ENCODE data around the gene SNX10.

The SNX10 gene

DNA sequence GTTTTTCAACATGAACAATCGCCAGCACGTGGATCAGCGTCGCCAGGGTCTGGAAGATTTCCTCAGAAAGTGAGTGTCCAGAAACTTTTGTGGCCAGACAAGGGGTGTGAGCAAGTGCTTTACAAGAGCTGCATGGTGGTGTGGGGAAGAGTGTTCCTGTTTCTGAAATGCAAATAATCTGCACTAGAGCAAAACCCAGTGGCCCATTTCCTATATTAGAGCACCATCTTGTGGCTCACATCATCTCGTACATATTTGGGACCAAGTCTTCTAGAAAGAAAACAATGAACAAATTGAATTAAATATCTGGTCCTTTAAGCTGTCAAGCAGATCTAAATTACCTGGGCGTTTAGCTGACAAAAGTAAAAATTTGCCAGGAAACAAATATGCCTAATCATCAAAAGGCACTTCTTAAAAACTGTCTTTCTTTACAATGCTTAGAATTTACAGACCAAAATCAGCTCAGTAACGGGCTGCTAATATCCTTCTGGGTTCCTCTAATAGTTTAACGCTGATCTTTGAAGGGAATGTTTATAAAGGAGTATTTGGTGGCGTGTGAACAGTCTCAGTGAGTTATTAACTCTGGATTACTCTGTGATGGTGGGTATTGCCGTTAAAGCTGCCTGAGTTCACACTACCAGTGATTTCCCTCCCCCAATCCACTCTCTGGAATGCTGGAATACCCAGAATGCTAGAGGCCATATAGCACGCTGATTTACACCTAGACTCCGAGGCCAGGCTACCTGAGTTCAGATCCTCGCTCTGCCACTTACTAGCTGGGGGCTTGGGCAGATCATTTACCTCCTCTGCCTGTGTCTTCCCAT lies 73.6 kb downstream of the SNX10 start:
- in situ Hi-C loops (cut with HindIII; ENCODE audit: low sequenced_read_pairs) = no loop called here

DNA sequence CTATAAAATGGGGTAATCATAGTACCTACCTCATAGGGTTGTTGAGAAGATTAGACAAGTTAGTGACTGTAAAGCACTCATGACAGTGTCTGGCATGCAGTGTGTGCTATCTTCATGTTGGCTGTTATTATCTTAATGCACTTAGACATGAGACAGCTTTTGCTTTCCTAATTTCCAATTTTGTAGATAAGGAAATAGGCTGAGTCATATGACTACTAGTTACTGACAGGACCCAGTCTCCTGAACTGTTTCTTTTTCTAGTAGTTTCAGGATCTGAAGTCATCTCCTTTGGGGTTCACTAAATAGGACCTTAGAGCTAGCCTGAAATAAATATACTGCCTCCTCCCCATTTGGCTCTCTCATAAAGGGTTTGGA lies 74.2 kb downstream of the SNX10 start:
- in situ Hi-C loops (cut with HindIII; ENCODE audit: low sequenced_read_pairs) = no loop called here

DNA sequence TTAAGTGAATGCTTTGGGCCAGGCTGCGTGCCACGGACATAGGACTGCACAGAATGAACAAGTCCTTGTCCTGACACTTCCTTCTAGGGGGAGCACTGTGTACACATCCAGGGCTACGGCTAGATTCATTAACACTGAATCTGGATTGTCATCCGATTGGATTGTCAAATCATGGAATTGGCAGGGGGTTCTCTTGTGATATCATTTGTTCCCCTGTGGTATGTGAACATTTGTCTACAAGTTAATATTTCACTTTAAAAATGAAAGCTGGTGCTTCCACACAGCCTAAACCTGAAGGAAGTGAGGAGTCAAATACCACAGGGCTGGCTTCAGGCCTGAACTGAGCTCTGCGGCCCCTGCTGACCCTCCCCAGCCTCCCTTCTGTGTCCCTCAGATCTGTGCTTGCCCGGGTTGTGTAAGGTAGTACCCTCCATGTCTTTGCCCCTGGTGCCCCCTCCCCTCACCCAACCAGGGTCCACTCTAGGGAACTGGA lies 75.6 kb downstream of the SNX10 start:
- in situ Hi-C loops (cut with HindIII; ENCODE audit: low sequenced_read_pairs) = no loop called here

DNA sequence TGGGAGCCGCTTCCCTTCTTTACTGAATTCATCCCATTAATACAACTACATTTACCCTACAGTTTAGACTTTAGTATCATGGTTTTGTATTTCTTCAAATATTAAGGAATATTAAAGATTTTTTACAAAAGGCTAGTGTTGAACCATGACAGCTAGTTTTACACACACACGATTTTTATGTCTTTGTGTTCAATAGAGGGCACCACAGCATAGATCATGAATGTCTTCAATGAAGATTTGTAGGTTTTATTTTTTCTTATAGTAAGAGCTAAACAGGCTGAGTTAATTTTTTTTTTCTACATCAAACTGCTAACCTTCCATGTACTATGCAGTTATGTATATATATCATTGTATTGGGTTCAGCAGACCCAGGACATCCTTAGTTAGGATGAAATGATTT lies 76.9 kb downstream of the SNX10 start:
- in situ Hi-C loops (cut with HindIII; ENCODE audit: low sequenced_read_pairs) = no loop called here

DNA sequence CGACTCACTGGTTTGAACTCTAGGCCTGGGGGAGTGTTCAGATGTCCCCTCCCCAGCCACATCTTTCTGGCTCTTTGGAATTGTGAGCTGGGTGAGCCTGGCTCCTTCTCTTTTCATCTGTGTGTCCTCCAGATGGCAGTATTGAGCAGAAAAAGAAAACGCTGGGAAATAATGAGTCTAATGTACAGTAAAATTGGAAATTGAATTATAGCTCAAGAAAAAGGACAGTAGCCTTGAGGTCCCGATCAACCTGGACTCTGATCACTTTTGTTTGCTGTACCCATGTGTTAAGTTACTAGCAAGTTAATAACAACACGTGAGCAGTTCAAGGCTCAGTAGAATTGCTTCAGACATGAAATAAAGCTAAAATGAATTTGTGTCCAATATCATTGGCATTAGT lies 77.9 kb downstream of the SNX10 start:
- in situ Hi-C loops (cut with HindIII; ENCODE audit: low sequenced_read_pairs) = no loop called here

DNA sequence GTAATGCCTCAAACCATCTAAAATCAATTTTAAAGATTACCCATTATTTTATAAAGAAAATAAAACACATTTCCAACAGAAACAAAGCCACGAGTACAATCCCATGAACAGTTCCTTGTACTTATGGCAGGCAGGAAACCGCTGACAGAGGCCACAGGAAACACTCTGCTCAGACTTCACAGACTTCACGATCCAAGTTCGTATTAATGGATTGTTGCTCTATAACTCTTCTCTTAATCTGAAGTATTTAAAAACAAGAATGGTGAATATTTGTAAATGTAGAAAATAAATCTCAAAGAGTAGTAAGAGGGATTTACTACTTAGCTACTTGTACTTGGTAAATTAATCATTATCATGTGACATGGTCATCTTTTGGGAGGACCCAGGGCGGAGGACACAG lies 78.3 kb downstream of the SNX10 start:
- in situ Hi-C loops (cut with HindIII; ENCODE audit: low sequenced_read_pairs) = loop anchor here (10.0 kb wide), 1 partner anchor 305 kb away; no protein-coding TSS in a partner anchor

DNA sequence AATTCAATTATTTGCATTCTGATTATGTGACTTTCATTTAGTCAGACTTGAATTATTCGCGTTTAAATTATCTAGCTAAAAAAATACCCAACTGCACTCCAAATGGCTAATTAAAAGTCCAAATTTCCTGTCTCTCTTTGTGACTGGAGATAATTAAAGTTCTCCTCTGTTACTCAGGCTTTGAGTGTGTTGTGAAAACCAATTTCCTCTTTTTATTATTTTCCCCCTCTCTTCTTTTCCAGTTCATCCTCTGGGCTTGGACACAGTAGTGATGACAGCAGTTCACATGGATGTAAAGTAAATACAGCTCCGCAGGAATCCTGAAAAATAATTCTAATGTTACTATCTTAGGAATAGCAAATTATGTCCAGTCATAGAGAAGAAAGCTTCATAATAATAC lies 80.6 kb downstream of the SNX10 start:
- in situ Hi-C loops (cut with HindIII; ENCODE audit: low sequenced_read_pairs) = loop anchor here (10.0 kb wide), 1 partner anchor 303 kb away; no protein-coding TSS in a partner anchor

DNA sequence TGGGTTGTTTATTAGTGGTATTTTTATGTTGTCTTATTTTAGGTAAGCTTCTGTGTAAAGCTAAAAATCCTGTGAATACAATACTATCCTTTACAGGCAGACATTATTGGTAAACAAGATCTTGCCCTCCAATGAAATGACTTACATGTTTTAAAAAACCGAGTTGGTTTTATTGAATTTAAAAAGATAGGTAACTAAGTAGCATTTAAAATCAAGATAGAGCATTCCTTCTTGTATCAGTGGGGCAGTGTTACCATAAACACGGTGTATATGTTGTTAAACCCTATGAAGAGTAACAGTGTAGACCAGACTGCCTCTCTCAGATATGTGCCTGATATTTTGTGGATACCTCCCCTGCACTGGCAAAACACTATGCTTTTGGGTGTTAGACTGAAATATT lies 81.0 kb downstream of the SNX10 start:
- in situ Hi-C loops (cut with HindIII; ENCODE audit: low sequenced_read_pairs) = loop anchor here (10.0 kb wide), 1 partner anchor 302 kb away; no protein-coding TSS in a partner anchor

DNA sequence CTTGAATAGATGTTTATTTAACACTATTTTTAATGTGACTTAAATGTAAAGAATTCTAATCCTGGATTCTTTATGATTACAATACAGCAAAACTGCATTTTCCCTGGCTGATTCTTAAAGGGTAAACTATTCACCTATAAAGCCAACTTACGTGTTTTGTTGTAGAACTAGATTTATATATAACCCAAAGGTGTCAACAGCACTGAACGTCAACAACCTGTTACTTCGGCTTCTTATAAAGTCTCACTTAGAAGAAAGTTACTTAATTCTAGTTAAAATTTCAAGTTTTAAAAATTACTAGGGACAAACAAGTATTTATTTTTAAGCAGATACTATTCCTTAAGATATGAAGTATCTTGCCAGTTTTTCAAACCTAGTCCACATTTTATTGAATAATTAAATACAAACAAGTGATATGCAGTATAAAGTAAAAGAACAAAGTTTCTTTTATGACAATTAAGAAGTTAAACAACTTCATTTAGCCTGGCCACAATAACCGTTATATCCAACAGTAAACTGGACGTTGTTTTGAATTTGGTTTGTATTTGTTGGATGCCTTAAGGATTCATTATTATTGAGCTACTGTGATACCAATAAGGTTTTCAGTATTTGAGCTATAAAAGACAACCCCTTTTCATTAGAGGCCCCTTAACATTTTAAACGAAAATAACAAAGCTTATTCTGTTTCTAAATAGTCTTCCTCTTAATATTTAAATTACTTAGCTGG lies 83.1 kb downstream of the SNX10 start:
- in situ Hi-C loops (cut with HindIII; ENCODE audit: low sequenced_read_pairs) = loop anchor here (10.0 kb wide), 1 partner anchor 300 kb away; no protein-coding TSS in a partner anchor

DNA sequence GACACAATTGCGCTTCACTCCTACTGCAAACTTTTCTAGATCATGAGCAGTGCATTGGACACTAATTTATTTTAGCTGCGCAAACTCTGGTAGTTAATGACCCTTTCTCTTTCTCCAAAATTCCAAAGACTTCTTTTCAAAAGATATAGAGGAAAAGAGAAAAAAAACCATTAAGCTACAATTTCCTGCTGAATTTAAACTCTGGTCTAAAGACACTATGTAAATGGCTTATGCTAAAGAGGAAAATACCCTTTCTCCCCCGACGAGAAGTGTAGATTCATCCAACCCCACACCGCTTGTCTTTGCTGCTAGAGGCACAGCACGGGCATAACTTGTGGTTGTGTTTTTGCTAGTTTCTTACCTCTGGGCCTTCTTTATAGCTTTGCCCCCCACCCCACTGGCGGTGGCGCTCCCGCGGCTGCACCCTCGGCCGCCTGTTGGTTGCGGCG lies 84.1 kb downstream of the SNX10 start:
- in situ Hi-C loops (cut with HindIII; ENCODE audit: low sequenced_read_pairs) = loop anchor here (10.0 kb wide), 1 partner anchor 299 kb away; no protein-coding TSS in a partner anchor

DNA sequence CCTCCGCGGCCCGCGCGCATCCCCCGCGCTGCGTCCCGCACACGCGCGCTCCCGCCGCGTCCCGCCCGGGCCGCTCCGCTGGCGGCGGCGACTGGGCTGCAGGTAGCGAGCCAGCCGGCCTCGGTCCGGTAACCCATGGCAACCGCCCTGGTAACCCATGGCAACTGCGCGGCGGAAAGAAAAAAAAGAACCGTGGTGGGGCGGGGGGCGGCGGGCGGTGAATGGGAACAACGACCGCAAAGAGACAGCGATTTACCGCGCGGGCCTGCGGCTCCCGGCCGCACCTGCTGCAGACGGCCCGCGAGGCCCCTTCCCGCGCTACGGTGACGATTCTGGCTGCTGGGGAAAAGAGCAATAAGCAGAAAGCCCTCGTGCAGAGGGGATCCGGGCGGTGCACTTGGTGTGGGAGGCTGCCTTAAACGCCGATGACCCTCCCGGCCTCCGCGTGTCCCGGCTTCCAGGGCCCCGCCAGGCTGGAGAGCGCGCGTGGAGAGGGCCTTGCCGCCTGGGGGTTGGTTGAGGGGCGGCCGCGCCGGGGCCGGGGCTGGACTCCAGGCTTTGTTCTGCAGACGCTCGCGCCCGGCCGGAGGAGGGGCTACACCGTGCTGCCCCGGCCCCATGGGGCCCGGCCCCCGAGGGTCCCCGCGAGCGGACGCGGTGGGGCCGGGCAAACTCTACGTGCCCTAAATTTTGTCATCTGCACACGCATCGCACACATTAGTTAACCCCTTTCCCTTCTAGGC lies 84.7 kb downstream of the SNX10 start:
- in situ Hi-C loops (cut with HindIII; ENCODE audit: low sequenced_read_pairs) = loop anchor here (10.0 kb wide), 1 partner anchor 298 kb away; no protein-coding TSS in a partner anchor

DNA sequence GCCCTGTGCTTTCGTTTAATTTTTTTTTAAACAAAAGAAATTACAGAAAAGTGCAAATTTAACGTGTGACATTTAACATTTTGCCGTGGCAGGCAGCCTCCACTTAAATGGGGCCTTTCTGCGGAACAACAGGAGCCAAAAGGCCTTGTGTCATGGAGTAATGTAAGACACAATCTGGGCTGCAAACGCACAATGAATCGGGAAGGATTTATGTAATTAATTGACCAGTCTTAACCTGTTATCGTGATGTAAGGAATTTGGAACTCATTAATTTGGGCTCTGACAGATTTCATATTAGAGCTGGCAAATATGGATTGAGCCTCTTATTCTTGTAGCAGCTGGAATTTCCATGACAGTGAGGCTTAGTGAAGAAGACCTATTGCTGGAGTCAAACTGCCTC lies 86.4 kb downstream of the SNX10 start:
- in situ Hi-C loops (cut with HindIII; ENCODE audit: low sequenced_read_pairs) = loop anchor here (10.0 kb wide), 1 partner anchor 297 kb away; no protein-coding TSS in a partner anchor

DNA sequence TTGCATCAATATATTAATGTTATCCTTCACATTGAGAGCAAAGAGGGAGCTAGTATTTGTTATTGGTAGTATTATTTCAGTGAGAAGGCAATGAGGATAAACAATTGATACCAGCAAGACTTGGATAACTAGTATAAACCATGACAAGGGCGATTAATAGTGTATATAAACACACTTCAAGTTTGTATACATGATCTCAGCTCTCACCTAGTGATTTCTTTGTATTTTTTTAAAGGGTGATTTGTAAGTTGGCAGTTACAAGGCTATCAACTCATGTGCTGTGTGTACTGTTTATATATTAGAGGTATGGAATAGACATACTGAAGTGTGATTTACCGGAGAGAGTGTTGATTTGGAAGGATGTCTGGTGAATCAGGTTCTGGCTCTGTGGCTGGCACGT lies 88.0 kb downstream of the SNX10 start:
- in situ Hi-C loops (cut with HindIII; ENCODE audit: low sequenced_read_pairs) = loop anchor here (10.0 kb wide), 1 partner anchor 295 kb away; no protein-coding TSS in a partner anchor

DNA sequence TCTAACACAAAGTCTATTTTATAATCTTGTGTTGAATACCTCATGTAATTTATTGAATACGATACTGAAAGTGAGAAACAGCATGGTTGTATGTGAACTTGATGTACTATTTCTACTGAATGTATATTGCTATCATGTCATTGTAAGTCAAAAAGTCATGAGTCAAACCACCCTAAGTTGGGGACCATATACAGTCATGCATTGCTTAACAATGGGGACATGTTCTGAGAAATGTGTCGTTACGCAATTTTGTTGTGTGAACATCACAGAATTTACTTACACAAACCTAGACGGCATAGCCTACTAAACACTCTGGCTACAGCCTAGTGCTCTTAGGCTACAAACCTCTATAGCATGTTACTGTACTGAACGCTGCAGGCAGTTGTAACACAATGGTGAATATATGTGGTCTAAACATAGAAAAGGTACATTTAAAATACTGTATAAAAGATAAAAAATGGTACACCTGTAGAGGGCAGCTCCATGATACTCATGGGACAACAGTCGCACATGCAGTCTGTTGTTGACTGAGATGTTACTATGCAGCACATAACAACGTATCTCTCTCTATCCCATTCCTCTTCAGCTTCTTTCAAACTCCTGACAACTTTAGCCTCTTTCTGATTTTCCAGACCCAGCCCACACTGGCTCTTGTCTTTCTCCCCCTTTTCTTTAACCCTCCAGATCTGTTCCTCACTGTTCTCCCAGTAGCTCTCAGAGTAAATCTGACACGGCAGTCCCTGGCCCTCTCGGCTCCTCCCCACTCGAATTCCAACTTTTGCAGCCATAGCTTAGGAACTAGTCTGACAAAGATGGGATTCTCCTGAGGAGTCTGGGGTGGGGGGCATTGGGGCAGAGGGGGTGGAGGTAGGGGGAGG lies 90.1 kb downstream of the SNX10 start:
- in situ Hi-C loops (cut with HindIII; ENCODE audit: low sequenced_read_pairs) = no loop called here

DNA sequence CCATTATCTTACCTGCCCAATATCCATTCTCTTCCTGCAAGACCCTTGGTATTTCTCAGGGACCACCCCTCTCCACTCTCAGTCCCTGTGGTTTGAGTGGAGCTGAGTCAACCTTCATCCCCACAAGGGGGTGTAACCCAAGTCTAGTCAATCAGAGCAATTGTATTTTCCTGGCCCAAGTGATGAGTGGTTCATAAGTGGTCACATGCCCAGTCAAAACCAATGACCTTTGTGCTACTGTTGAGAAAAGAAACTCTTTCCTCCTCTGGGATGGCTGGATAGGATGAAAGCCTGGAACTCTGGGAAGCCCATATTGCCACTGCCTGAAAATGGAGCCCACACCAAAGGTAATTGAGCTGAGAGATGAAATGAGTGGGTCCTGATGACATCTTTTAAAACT lies 93.6 kb downstream of the SNX10 start:
- in situ Hi-C loops (cut with HindIII; ENCODE audit: low sequenced_read_pairs) = no loop called here

DNA sequence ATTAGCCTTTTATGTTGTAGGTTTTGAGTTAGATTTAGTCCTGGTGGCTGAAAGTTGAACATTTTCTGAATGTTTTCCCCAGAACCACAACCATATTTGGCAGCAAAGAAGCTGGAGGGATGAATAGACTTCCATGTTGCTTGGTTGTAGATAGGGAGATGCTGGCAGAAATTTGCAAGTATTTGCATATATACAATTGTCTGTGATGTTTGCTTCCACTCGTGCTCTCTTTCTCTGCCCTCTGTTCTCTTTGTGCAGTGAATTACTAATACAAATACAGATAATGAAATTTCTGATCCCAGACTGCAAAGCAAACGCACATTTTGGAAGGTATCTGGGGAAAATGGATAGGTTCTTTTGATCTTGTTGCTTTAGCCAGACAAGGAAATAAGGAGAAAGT lies 96.1 kb downstream of the SNX10 start:
- in situ Hi-C loops (cut with HindIII; ENCODE audit: low sequenced_read_pairs) = no loop called here

DNA sequence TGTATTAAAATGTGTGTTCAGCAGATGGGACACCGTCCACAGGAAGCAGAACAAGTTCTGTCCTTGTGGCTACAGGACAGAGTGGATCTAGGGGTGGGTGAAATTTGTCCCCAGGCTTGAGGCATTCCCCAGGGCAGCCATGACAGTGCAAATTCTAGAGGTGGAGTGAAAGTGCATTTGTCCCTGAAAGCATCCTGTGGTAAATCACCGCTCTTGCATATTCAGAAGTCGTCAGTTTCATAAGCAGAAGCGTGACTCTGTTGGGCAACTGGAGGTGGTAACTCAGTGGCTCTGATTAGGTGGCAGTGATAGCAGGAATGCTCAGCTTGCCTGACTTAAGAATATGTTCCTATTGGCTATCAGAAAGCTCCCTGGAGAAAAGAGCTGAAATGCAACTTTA lies 96.6 kb downstream of the SNX10 start:
- in situ Hi-C loops (cut with HindIII; ENCODE audit: low sequenced_read_pairs) = no loop called here

DNA sequence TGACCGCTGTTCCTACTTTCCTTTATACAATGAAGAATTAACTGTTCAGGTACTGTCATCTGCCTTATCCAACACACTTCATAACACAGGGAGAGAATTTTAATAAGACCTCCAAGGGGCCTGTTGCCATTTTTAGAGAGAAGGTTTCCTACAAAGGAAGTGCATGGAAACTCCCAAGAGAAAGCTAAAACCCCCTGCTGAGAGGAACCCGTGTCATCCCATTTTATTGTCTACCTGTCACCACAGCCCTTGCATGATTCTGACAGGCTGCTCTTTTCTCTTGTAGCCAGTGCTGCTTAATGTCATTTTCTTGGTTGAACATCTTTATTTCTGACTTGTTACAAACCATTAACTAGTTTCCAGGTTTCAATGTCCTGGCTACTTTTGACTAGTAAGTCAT lies 98.4 kb downstream of the SNX10 start:
- in situ Hi-C loops (cut with HindIII; ENCODE audit: low sequenced_read_pairs) = no loop called here

DNA sequence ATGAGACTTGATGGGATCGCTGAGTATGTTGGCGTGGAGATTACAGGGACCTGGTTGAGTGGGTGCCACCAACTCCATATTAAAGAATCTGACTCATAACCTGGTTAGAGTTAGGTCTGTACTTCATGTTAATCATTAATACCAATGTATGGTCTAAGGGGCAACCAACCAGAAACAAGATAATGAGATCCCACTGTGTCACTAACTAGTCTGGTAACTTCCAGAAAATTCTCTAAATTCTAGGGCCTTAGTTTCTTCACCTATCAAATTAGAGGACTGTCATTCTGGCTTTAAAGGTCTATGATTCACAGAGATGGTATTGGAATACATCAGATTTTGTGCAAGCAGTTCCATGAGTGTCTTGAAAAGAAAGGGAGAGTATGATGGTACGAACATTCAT lies 102.2 kb downstream of the SNX10 start:
- in situ Hi-C loops (cut with HindIII; ENCODE audit: low sequenced_read_pairs) = no loop called here

DNA sequence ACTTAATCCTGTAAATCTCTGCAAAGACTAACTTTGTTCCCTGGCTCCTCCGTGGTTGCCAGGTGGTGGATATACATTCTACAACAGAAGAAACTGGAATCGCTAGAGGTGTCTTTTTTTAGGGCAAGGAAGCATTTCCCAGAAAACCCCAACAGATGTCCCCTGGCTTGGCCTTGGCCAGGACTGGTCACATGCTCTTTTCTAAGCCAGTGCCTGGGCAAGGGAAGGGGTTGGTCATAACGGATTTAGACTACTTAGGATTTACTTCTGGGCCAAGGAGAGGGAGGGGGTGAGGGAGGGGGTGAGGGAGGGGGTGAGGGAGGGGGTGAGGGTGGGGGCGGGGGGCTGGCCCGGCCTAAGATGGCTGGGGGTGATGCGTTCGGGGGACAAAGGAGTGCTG lies 105.7 kb downstream of the SNX10 start:
- in situ Hi-C loops (cut with HindIII; ENCODE audit: low sequenced_read_pairs) = no loop called here
